ENCODE data around the gene DEK.
"Not testable (repeated sequence)": the region's sequence is repeated elsewhere in the genome, so short reads cannot be mapped to it uniquely, and the experiment has no call there.

The DEK gene

DNA sequence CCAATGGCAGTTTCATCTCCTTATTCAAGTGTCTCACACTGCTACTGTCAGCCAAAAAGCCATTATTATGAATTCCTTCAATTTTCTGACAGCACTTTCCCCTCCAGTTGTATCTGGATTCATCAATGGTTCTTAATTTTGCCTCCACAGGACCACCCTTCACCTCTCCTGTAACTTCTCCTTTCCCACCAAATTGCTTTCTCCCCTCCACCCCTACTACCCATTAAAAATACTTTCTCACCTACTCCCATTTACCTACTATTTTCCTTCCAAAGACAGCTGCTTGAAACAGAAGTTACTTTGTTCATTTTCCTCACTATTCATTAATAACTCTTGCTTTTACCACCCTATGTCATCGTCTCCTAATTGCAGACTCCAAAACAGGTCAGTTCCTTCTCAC lies 29.8 kb downstream of the DEK start:
- no peak for DNase-seq

DNA sequence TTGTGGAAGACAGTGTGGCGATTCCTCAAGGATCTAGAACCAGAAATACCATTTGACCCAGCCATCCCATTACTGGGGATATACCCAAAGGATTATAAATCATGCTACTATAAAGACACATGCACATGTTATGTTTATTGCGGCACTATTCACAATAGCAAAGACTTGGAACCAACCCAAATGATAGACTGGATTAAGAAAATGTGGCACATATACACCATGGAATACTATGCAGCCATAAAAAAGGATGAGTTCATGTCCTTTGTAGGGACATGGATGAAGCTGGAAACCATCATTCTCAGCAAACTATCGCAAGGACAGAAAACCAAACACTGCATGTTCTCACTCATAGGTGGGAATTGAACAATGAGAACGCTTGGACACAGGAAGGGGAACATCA lies 30.6 kb downstream of the DEK start:
- not testable (repeated sequence) for DNase-seq

- DNase-seq = not testable (repeated sequence)
These were observed 32.5 kb downstream of the DEK start for GRCh38 chr6:18231856-18232255.

- not testable (repeated sequence) for DNase-seq
These were observed 35.7 kb downstream of the DEK start for GRCh38 chr6:18228590-18228989.

- not testable (repeated sequence) for DNase-seq
These were observed 37.2 kb downstream of the DEK start for GRCh38 chr6:18227166-18227565.

DNA sequence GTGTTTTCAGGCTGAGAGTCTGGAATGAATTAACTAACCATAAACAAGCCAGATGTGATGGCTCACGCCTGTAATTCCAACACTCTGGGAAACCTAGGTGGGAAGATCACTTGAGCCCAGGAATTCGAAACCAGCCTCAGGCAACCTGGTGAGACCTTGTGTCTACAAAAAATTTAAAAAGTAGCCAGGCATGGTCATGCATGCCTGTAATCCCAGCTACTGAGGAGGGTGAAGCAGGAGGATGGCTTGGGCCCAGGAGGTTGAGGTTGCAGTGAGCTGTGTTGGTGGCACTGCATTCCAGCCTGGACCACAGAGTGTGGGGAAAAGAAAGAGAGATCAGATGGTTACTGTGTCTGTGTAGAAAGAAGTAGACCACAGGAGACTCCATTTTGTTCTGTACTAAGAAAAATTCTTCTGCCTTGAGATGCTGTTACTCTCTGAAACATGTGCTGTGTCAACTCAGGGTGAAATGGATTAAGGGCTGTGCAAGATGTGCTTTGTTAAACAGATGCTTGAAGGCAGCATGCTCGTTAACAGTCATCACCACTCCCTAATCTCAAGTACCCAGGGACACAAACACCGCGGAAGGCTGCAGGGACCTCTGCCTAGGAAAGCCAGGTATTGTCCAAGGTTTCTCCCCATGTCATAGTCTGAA lies 37.8 kb downstream of the DEK start:
- DNase-seq = not testable (repeated sequence)

GRCh38 chr6:18221288-18221615 lies 43.1 kb downstream of the DEK start:
- no peak for DNase-seq

DNA sequence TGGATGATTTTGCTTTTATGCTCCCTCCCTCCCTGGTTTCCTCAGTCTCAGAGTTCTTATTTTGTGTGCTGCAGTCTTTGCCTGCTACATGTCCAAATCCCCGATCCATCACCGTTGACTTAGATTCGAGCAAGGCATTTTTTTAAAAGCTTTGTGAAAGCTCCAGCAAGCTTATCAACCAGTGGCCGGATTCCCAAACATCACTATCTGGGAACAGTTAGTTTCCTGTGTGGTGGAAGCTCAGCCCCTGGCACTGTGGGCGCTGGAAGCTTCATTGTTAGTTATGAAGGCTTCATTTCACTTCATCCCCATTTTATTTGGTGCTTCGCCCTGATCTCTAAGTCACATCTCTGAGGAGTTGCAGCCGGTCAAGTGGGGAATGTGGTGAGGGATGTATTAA lies 44.7 kb downstream of the DEK start:
- no peak for DNase-seq

GRCh38 chr6:18218233-18218632 lies 46.1 kb downstream of the DEK start:
- no peak for DNase-seq

DNA sequence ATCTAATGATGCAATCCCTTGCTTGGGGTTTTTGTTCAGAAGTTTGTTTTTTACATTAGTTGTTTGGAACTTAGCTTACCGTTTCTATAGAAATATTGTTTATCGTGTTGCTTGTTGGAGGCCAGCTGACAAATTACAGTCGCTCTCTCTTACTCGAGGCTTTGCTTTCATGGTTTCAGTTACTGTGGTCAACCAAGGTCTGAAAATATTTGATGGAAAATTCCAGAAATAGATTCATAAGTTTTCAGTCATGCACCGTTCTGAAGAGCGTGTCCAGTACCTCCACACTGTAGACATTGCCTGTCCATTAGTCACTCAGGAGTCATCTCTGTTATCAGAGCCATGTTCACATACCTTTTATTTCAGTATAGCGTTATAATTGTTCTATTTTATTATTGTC lies 47.9 kb downstream of the DEK start:
- no peak for DNase-seq

GRCh38 chr6:18215436-18215835 lies 48.9 kb downstream of the DEK start:
- DNase-seq = no peak

GRCh38 chr6:18214003-18214402 lies 50.3 kb downstream of the DEK start:
- no peak for DNase-seq

GRCh38 chr6:18213439-18213838 lies 50.9 kb downstream of the DEK start:
- no peak for DNase-seq

GRCh38 chr6:18212231-18212630 lies 52.1 kb downstream of the DEK start:
- no peak for DNase-seq

GRCh38 chr6:18211338-18211737 lies 53.0 kb downstream of the DEK start:
- no peak for DNase-seq

DNA sequence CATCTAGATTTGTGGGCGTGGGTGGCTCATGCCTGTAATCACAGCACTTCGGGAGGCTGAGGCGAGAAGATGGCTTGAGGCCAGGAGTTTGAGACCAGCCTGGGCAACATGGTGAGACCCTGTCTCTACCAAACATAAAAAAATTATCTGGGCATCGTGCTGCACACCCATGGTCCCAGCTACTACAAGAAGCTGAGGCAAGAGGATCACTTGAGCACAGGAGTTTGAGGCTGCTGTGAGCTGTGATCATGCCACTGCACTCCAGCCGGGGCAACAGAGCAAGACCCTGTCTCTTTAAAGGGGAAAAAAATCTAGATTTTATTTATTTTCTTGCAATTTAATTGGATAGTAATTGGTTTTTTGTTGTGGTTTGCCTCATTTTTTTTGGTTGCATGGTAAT lies 53.6 kb downstream of the DEK start:
- DNase-seq = no peak

- no peak for DNase-seq
These were observed 54.7 kb downstream of the DEK start for GRCh38 chr6:18209539-18210197.

DNA sequence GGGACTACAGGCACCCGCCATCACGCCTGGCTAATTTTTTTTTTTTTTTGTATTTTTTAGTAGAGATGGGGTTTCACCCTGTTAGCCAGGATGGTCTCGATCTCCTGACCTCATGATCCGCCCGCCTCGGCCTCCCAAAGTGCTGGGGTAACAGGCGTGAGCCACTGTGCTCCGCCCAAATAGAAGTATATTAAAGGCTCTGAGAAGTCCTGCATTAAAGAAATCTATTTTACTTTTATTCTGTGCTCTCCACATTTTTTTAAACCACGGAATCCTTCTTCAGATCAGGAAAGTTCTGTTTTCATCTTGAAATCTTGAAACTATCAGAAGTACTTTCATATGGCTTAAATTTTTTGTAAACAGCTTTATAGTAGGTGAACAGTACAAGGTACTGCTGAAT lies 55.6 kb downstream of the DEK start:
- not testable (repeated sequence) for DNase-seq

DNA sequence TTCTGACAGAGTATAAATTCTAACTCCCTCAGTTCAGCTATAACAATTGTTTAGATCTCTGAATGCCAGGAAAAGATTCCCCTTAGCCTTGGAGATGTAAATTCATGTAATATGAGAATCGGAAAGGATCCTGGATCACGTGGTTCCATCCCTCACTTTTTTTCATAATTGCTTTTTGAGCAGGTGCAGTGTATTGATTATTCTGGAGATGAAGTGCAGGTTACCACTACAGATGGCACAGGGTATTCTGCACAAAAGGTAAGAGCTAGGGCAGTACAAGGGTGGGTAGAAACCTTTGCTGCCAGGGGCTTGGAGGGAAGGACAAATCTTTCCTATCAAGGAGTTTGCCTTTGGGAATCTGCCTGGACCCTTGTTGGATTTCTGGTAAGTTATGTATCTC lies 56.4 kb downstream of the DEK start:
- DNase-seq = no peak

- no peak for DNase-seq
These were observed 56.9 kb downstream of the DEK start for GRCh38 chr6:18207438-18207837.

- no peak for DNase-seq
These were observed 57.7 kb downstream of the DEK start for GRCh38 chr6:18206591-18206990.

GRCh38 chr6:18204691-18205090 lies 59.6 kb downstream of the DEK start:
- no peak for DNase-seq

GRCh38 chr6:18203786-18204185 lies 60.5 kb downstream of the DEK start:
- DNase-seq = no peak

DNA sequence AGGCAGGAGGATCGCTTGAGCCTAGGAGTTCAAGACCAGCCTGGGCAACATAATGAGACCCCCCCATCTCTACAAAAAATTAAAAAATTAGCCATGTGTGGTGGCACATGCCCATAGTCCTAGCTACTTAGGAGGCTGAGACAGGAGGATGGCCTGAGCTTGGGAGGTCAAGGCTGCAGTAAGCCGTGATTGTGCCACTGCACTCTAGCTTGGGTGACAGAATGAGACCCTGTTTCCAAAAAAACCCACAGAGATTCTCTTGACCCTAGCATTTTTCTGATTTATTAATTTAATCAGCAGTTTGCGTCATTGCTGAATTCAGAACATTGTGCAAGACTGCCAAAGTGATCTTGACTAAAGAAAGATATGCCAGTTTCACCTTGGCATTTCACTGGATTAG lies 72.3 kb downstream of the DEK start:
- no peak for DNase-seq

DNA sequence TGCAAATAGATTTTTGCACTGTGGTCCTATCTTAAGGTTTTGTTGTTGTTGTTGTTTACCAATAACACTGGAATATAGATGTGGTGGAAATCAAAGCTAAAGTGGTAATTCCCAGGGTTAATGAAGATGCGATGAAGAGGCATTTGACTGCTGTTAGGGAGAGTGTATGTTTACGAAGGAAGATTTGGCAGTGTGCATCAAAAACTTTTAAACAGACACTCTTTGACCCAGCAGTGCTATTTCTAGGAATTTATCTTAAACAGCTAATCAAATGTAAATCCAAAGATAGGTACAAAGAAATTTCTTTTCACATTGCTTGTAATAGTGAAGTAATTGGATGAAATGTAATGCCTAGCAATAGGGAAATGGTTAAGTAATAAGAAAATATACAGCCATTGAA lies 75.1 kb downstream of the DEK start:
- no peak for DNase-seq

Measured in activated gamma-delta T cell (primary cell).